NOMO-1 treated with dmso at 0.1 percent for 144 hours (cell line): Measurements from ENCODE around the gene TRIM41.

ENCODE experiments used
- DNase-seq: peaks from one replicate; lab custom pipeline; 2025; ENCODE audit not compliant: unreplicated experiment; lab: John Stamatoyannopoulos, UW

The TRIM41 gene

DNA sequence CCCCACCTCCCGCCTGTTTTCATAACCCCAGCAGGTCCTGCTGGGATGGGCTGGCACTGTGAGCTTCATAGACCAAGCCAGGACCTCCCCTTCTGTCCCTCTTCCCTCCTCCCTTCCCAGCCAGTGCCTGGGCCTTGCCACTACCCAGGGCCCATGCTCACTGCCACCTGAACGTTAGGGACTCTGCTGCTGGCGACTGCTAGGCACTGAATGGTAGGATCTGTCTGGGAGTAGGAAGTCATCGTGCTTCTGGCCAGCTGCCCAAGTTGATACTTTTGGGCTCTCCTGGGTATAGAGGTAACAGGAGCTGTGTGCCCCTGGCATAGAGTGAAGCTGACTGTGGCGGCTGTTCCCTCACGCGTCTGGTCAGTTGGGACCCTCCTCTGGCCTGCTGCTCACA is 8.4 kb downstream of the TRIM41 start:
- DNase-seq: no peak

DNA sequence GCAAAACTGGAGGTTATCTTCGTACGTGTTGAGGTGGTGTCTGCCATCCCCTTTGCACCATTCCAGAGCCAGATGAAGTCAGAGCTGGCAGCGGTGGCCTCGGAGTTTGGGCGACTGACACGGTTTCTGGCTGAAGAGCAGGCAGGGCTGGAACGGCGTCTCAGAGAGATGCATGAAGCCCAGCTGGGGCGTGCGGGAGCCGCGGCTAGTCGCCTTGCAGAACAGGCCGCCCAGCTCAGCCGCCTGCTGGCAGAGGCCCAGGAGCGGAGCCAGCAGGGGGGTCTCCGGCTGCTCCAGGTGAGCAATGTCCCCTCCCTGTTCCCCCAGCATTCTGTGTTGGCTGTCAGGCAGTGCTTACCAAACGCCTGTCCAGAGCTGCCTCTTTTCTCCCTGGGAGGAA is 9.5 kb downstream of the TRIM41 start:
- no peak for DNase-seq

DNA sequence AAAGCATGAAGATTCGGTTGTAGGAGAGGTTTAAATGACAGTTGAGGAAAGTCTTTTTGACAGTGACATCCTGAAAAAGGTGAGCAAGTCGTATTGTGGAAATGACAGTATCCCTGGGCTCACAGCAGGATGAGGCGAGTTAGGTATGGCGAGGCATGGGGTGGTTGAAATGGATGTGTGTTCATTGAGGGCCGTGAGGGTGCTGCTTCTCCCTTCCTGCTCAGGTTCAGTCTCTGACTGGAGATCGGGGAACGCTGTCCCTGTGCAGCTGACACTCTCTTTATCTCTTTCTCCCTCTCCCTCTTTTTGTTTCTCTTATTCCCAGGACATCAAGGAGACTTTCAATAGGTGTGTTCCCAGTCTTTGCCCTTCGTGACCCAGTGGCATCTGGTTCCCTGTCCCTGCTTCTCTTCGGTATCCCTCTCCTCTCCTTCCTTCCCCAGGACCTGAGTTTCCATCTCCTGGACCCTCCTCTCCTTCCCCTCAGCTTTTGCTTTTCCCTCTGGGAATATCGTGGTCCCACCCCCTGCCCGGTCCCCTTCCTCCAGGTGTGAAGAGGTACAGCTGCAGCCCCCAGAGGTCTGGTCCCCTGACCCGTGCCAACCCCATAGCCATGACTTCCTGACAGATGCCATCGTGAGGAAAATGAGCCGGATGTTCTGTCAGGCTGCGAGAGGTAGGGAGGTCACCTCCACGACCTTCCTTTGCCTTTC is 10.2 kb downstream of the TRIM41 start:
- no peak for DNase-seq

DNA sequence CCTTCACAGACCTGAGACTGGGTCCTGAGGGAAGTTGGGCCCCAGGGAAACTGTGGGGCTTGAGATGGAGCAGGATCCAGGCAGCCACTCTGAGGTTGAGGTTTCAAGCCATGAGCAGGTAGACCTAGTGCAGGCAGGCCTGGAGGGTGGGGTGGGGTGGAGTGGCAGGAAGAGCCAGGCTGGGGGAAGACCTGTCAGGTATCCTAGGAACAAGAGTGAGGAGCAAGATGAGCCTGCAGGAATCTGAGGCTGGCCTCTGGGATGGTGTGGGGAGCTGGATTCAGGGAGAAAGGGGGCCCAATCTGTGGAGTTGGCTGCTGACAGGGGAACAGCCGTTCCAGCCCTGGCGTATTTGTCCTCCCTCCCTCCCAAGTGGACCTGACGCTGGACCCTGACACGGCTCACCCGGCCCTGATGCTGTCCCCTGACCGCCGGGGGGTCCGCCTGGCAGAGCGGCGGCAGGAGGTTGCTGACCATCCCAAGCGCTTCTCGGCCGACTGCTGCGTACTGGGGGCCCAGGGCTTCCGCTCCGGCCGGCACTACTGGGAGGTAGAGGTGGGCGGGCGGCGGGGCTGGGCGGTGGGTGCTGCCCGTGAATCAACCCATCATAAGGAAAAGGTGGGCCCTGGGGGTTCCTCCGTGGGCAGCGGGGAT is 10.8 kb downstream of the TRIM41 start:
- no peak for DNase-seq

DNA sequence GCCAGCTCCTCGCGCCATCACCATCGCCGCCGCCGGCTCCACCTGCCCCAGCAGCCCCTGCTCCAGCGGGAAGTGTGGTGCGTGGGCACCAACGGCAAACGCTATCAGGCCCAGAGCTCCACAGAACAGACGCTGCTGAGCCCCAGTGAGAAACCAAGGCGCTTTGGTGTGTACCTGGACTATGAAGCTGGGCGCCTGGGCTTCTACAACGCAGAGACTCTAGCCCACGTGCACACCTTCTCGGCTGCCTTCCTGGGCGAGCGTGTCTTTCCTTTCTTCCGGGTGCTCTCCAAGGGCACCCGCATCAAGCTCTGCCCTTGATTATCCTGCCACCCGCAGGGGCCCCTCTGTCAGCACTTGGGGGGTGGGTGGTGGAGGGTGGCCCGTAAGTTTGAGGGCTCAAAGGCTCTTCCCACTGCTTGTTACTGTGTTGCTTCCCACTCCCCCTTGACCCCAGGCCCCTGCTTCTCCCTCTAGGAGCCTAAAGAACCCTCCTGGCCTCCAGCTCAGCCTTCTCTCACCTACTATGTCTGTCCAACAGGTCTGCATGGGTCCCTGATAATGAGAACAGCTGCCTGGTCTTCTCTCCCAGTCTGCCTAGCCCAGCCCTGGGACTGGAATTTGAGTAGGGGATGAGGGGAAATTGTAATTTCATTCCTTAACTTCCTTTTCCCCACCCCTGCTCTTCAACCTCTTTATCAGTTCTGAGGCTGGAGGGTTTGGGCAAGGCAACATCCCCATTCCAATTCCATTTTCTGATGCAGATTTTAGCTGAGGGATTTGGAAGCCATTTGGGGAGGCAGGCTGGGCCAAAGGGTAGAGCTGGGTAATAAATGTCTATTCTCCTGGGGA is 11.6 kb downstream of the TRIM41 start:
- DNase-seq: no peak

DNA sequence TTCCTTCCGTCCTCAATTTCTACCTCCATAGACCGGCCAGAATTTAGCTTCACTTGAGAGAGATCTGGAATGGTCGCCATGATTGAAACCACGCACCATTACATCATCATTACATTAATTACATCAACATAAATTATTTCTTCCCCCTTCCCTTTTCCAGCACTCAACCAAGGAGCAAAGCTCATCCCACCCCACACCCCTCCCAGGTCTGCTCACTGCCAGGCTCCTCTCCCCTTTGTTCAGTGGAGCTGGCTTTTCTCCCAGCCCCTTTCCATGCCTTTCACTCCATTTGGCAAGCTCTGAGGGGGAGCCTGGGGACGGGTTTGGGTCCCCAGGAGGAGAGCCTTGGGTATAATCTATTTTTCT is 12.2 kb downstream of the TRIM41 start:
- DNase-seq: no peak

DNA sequence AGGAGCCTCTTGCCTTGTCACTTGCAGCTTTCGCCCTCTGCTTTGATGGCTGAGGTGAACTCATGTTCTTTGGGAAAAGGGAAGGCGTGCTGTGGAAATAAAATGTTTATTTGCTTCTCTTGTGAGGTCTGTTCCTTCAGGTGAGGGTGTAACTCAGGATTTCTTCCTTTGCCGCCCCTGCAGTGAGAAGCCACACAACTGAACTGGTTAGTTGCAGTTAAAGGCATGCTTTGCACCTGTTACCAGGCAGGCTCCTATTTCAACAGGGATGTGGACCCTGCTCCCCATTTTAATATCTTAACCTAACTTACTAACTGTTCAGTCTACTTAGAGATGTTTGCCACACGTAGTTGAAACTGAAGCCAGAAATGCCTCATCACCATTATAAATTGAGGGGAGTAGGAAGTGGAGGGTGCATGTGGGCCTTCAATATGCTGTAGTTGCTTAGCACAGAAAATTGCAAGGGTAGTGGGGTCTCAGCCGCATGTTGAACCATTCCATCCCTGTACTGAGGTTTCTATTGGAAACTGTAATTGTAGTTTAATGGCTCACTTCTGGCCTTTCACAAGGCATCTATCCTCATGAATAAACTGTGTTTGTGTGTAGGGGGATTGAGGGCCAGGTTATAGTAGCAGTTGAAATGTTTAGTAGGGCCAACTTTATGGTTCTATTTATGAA is 12.7 kb downstream of the TRIM41 start:
- no peak for DNase-seq

DNA sequence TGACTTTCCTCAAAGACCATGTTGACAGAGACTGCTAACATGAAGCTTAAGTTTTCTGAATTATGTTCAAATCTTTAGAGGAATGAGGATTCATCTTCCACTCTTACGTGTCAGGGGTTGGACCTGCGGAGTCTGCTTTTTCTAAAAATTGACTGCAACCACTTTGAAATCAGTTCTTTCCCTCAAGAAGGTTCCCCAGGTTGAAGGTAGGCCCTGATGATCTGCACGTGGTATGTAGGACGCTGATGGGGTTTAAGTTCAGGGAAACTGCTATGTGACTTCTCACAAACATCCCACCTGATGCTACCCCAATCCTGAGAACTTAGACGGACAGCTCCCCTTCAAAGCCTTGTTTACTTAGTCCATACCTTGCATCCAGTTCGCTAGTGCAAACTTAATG is 13.4 kb downstream of the TRIM41 start:
- no peak for DNase-seq

DNA sequence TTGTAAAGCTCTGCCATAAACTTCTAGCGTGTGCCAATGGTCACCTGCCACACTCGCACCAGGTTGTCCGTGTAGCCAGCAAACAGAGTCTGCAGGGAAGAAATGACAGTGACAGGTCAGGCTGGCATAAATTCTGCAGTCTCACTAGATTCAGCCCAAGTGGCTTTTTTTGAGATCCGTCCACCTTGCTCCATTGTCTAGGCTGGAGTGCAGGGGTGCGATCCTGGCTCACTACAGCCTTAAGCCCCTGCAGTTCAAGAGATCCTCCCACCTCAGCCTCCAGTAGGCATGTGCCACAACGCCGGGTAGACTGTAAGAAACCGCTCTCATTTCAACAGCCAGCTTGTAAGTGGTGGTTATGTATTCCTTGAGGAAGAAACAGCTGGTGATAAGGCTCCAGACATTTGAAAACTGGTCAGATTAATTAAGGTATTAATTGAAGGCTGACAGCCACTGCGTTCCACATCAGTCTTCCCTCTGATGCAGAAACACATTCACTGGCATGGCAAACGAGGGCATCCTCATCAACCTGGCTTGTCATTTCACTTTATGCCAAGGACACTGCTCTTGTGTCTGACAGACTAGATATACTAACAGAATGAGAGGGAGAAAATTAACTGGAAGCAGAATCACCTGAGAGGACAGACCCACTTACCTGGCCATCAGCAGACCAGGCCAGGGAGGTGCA is 14.0 kb downstream of the TRIM41 start:
- DNase-seq: no peak

DNA sequence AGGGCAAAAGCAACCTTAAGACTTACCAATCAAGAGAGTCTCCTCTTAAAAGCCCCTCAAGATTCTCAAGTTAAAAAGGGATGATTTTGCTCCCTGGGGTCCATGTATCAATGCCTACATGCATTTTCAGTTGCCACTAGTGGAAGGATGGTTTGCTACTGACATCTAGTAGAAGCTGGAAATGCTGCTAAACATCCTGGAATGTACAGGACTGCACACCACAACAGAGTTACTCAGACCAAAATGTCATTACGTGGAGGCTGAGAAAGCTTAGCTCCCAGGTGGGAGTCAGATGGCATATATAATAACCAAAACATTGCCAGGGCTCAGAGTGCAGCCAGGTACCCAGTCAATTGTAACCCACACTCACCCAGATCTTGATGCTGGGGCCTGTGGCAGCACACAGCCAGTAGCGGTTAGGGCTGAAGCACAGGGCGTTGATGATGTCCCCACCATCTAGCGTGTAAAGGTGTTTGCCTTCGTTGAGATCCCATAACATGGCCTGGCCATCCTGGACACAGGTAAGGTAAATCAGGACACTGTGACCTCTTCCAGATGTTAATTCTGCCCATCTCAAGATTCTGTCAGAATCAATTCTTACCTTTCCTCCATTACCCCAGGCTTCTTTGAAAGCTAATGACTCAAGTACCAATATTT is 14.8 kb downstream of the TRIM41 start:
- no peak for DNase-seq

DNA sequence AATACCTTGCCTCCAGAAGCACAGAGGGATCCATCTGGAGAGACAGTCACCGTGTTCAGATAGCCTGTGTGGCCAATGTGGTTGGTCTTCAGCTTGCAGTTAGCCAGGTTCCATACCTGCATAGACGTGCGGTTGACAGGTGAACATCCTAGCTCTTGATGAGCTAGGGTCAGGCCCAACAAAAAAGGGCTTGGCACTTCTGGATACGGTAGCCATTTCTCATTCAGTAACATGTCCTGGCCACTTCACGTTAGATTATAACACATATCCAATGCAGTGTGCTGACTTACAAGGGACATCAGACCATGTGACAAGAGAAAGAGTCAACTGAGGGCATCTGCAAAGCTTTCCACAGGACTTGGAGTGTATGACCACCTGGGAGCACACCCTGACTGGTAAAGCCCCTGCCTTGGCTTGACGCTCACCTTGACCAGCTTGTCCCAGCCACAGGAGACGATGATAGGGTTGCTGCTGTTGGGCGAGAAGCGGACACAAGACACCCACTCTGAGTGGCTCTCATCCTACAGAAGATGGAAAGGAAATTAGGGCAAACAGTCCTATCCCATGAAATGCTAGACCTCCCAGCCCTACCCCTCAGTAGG is 16.1 kb downstream of the TRIM41 start:
- DNase-seq: no peak

DNA sequence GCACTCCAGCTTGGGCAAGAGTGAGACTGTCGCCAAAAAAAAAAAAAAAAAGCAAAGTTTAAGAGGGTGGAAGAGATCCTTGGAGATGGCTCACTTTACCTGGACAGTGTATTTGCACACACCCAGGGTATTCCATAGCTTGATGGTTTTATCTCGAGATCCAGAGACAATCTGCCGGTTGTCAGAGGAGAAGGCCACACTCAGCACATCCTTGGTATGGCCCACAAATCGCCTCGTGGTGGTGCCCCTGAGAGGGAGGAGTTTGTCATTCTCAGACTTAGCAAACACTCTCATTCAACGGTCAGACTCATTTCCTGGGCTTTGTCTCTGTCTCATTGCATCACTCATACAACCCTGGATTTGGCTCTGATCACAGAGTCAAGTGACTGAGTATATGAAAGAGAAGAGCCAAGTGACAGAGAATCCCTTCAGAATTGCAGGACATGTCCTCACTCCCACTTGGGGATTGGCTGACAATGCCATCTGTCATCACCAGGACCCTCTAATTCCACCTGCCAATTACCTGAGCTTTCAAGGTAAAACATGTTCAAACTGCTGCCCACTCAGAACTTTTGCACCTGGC is 18.4 kb downstream of the TRIM41 start:
- no peak for DNase-seq

DNA sequence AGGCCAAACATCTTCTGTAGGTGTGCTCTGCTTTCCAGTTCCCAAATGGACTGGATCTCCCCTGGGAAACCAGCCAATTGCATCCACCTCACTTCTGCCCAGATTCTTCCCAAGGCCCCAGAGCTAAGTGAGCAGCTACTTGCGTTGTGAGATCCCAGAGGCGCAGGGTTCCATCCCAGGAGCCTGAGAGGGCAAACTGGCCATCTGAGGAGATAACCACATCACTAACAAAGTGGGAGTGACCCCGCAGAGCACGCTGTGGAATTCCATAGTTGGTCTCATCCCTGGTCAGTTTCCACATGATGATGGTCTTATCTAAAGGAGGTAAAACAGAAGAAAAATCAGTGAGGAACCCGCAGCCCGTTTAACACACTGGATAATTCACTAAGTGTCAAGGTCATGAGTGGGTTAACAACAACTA is 19.0 kb downstream of the TRIM41 start:
- no peak for DNase-seq

DNA sequence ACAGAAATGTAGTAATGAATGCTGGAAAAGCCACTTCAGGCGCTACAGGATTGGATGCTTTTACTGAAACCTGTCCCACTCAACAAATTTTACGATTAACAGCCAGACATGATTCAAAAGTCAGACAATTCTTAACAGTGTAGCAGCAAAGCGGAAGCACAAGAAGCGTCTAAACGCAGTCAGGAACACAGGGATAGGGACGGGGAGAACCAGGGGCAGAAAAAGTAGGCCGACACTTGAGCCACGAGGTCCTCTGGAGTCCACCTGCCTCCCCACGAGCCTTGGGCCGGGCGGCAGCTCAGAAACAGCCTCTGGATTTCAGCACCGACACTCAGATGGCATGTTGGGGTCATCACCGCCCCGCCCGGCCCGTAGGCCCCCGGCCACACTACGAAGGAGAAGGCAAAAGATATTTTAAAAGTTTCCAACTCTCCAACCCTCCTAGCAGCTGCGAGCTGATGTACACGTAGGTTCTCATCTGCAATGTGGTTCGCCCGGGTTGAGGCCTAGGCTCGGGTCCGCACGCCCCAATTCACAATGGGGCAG is 20.0 kb downstream of the TRIM41 start:
- DNase-seq: no peak

DNA sequence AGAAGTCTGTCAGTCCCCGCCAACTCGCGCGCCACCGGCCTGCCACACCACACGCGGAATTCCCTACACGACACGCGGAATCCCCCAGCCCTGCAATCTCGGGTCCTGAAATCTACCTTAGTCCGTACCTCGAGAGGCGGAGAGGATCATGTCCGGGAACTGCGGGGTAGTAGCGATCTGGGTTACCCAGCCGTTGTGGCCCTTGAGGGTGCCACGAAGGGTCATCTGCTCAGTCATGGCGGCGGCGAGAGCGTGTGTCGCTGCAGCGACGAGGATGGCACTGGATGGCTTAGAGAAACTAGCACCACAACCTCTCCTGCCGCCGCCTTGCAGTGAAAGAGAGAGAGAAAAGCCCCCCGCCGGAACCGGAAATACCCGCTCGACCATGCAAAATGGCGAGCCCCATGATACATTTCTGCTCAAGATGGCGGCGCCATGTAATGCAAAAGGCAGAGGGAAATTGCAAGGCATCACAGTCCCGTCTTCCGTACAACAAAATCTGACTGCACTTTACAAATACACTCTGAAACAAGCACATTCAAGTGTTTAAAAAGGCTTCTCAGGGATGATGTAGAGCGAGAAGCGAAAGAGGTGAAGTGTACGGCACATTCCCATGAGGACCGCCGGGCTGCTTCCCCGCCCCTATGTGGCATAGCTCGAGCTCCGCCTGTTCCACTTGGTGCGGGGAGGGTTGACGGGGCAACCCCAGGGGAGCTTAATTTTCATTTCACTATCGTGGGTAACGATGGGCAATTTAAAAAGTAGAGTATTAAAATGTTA is 20.7 kb downstream of the TRIM41 start, which contains the start of gene RACK1:
Gene RACK1, minus strand, starts transcription at position 343 of the 780 bp plus-strand sequence. Its CDS starts 106 bp downstream, at position 237.
- DNase-seq: no peak

DNA sequence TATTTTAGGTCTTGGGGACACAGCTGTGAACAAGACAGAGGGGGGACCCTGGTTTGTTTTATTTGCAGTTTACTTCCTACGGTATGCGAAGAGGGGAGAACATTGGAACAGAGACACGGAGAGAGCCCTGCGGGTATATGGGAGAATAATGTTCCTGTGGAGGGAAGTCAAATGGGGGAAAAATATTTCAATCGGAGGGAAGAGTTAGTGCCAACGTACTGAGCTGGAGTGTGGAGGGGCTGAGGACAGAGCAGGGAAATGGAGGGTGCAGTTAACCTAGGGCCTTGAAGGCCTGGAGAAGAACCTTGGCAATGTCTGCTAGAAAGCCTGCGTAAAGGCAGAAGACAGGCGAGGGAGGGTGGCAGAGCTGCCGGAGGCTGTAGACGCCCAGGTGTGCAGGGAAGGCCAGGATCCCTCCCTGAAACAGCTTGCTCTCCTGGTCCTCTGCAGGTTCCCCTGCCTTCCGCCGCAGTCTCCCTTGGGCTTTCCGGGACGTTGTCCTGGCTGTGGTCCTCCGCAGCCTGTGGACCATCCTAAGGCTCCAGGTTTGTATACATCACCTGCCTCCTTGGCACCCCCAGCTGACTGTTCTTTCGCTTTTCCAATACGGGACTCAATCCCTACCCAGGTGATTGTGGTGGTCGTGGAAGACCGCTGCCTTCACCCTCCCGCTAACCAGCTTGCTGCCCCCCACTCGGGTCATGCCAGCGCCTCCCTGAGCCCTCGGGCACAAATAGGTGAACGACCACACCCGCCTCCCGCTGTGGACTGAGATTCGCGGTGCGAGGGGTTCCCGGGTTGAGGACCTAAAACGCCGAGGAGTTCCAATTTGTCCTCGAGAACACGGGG is 22.6 kb downstream of the TRIM41 start:
- DNase-seq: no peak

DNA sequence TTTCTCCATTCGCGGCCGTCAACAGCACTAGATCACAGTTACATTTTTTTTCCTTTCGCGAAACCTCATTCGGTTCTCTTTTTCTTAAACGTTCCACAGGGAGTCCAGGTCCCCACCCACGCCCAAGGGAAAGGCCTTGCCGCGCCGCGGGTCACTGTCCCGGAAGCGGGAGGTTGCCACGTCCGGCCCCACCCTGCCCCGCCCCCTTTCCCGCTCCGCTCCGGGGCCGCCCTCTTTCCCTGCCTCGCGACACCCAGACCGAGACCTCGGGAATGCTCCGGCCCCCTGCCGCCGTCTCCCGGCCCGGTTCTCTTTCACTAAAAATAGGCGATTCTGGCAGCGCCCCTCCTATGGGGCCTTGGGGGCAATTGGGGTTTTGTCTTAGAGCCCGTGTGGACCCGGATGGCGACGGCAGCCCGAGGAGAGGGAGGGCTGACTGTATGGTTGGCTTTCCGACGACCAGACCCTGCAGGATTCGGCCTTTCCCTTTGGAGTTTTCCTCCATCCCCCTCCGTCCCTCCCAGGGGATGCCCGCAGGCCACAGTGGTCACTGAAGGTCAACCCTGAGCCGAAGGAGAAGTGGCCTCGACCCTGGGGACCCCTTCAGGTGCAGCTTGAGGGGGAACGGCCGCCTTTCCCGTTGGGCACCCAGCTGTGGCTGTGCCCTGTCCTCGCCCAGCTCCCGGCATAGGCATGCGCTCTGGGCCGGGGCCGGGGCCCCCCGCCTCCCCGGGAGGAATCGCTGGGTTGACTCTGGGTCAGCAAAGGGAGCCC is 23.4 kb downstream of the TRIM41 start:
- no peak for DNase-seq
